CD4-positive, alpha-beta T cell (primary cell): ENCODE measurements around the gene RBBP4. TPM values are rescaled to one million over a fixed set of nuclear protein-coding genes. Genes with fewer than 3 reads are reported as not detected.
"Not testable (repeated sequence)": the region's sequence is repeated elsewhere in the genome, so short reads cannot be mapped to it uniquely, and the experiment has no call there.

Source experiments
- ATAC-seq: fragments of 200-7000 bp; cut with Tn5 transposase; one replicate; pipeline ENCODE4 v1.10.0; 2022; ENCODE audit warnings: mild to moderate bottlenecking; ENCODE audit not compliant: poor library complexity
- CTCF ChIA-PET: fragments of 350-600 bp; sonication (Branson Sonifier 250); formaldehyde crosslinking; loops from one replicate; lab custom pipeline; 2021; ENCODE audit warnings: antibody characterized with exemption, inconsistent platforms; lab: Charles Lee
- POLR2A ChIA-PET: fragments of 350-600 bp; sonication (Branson Sonifier 250); formaldehyde crosslinking; loops from one replicate; lab custom pipeline; 2021; ENCODE audit warnings: antibody characterized with exemption, inconsistent platforms; lab: Charles Lee
- DNase-seq, 14 experiments: peaks; one replicate each; pipeline ENCODE4 v3.0.0-alpha.2; 2013 to 2020; ENCODE audit warnings: mixed read lengths in 2 of 14
- H3K27ac ChIP-seq, 2 donors: one replicate each; pipeline versions ENCODE4 v1.5.1 to v1.7.0; 2013; ENCODE audit warnings: low read length in 2 of 2, low read depth in 1 of 2, mild to moderate bottlenecking in 1 of 2
- H3K27me3 ChIP-seq, 2 experiments: 1 replicate in 1 of 2; 2 replicates in 1 of 2; pipeline versions ENCODE4 v1.6.1 to v1.7.0; 2013; ENCODE audit warnings: low read length in 2 of 2, control low read depth in 1 of 2, mild to moderate bottlenecking in 1 of 2, moderate library complexity in 1 of 2; ENCODE audit not compliant: insufficient read depth in 2 of 2, control insufficient read depth in 1 of 2
- H3K36me3 ChIP-seq: one replicate; pipeline ENCODE4 v1.6.1; 2013; ENCODE audit warnings: low read length, control low read depth; ENCODE audit not compliant: insufficient read depth
- H3K4me1 ChIP-seq: one replicate; pipeline ENCODE4 v1.6.1; 2013; ENCODE audit warnings: low read length, control low read depth; ENCODE audit not compliant: insufficient read depth
- H3K4me3 ChIP-seq: one replicate; pipeline ENCODE4 v1.5.1; 2013; ENCODE audit warnings: mild to moderate bottlenecking, low read length, moderate library complexity
- H3K9me3 ChIP-seq, 2 experiments: 1 replicate in 1 of 2; 2 replicates in 1 of 2; pipeline versions ENCODE4 v1.6.1 to v1.7.0; 2013; ENCODE audit warnings: low read length in 2 of 2, mild to moderate bottlenecking in 2 of 2, control low read depth in 1 of 2, moderate library complexity in 1 of 2; ENCODE audit not compliant: control insufficient read depth in 1 of 2, insufficient read depth in 1 of 2
- H3K27ac Mint-ChIP-seq: one replicate; pipeline ENCODE4 v1.8.0; 2020; ENCODE audit warnings: mixed read lengths
- H3K27me3 Mint-ChIP-seq: one replicate; pipeline ENCODE4 v1.8.0; 2021; ENCODE audit warnings: mixed read lengths
- H3K36me3 Mint-ChIP-seq: one replicate; pipeline ENCODE4 v1.8.0; 2021; ENCODE audit warnings: low read depth, mixed read lengths
- H3K4me1 Mint-ChIP-seq: one replicate; pipeline ENCODE4 v1.8.0; 2021; ENCODE audit warnings: low read depth, mixed read lengths
- H3K4me3 Mint-ChIP-seq: one replicate; pipeline ENCODE4 v1.8.0; 2020; ENCODE audit warnings: mild to moderate bottlenecking, mixed read lengths
- H3K9me3 Mint-ChIP-seq: one replicate; pipeline ENCODE4 v1.8.0; 2020; ENCODE audit warnings: mixed read lengths
- intact Hi-C, 2 experiments: fragments of 100-400 bp; cut with DNase I in 1 of 2; cut with micrococcal nuclease in 1 of 2; formaldehyde crosslinking; loops; one replicate each; pipeline versions ENCODE4 v1.15.1 to v1.9.0; 2023 to 2025; cut with DNase I, micrococcal nuclease
- total RNA-seq, 174 experiments: library from RNA in 2 of 174; stranded (reverse) in 2 of 174; gene quantifications; one replicate each; pipeline ENCODE4 v1.2.3 and lab custom pipeline; 2021 to 2026
- TF ChIP-seq, protein P1 (sequence below): fragments of 200-600 bp; IDR thresholded peaks from one replicate; pipeline ENCODE4 v1.8.0; 2022; ENCODE audit warnings: antibody characterized with exemption, mild to moderate bottlenecking

Gene RBBP4
- total RNA-seq, 2 experiments from 2014 or later, result 108 to 117 TPM

DNA sequence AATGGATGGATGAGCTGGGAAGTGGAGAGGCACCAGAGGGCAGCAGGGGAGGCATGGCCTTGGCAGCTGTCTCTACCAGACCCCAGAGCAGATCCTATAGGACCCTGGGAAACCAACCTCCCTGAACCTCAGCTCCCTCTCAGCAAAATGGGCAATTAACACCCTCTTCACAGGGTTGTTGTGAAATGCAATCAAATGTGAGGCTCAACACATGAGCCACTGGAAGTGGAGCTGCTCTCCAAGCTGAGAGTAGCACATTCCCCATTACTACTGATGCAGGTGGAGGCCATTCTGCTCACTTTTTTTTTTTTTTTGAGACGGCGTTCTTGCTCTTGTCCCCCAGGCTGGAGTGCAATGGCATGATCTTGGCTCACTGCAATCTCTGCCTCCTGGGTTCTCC is 58.1 kb downstream of the RBBP4 start:
- Histone ChIP-seq H3K36me3 (no peaks in the 10 kb centered on the region), H3K4me3 (no peak overlapping the region), H3K27ac (no peak overlapping the region), H3K4me1 (peaks cover 8% of the 10 kb centered on the region), H3K9me3 (peaks cover 0 to 4% of the 10 kb centered on the region in 2 experiments), H3K27me3 (peaks cover 12 to 17% of the 10 kb centered on the region in 2 experiments)
- no peaks in the 10 kb centered on the region for H3K36me3 Mint-ChIP-seq
- TF ChIP-seq, protein P1, sequence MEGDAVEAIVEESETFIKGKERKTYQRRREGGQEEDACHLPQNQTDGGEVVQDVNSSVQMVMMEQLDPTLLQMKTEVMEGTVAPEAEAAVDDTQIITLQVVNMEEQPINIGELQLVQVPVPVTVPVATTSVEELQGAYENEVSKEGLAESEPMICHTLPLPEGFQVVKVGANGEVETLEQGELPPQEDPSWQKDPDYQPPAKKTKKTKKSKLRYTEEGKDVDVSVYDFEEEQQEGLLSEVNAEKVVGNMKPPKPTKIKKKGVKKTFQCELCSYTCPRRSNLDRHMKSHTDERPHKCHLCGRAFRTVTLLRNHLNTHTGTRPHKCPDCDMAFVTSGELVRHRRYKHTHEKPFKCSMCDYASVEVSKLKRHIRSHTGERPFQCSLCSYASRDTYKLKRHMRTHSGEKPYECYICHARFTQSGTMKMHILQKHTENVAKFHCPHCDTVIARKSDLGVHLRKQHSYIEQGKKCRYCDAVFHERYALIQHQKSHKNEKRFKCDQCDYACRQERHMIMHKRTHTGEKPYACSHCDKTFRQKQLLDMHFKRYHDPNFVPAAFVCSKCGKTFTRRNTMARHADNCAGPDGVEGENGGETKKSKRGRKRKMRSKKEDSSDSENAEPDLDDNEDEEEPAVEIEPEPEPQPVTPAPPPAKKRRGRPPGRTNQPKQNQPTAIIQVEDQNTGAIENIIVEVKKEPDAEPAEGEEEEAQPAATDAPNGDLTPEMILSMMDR, result no peak
- no peak overlapping the region for H3K27ac Mint-ChIP-seq
- H3K4me3 Mint-ChIP-seq, result no peak overlapping the region
- CTCF ChIA-PET, result no interaction called here
- peaks cover 26% of the 10 kb centered on the region for H3K27me3 Mint-ChIP-seq
- ATAC-seq (no peak), DNase-seq (no peak)
- no peaks in the 10 kb centered on the region for H3K9me3 Mint-ChIP-seq
- H3K4me1 Mint-ChIP-seq, result no peaks in the 10 kb centered on the region
- intact Hi-C loops, result no loop called here
- POLR2A ChIA-PET, result no interaction called here

DNA sequence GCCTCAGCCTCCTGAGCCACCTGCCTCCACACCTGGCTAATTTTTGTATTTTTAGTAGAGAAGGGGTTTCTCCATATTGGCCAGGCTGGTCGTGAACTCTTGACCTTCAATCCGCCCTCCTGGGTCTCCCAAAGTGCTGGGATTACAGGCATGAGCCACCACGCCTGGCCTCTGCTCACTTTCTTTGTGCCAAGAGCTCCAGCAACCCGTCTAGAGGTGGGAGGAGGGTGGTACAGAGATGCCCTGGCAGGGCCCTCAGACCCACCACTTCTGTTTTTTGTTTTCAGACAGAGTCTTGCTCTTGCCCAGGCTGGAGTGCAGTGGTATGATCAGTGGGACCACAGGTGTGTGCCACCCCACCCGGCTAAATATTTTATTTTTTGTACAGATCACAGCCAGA is 58.5 kb downstream of the RBBP4 start:
- intact Hi-C loops, result no loop called here
- no peak overlapping the region for H3K27ac Mint-ChIP-seq
- DNase-seq, result no peak
- H3K36me3 Mint-ChIP-seq, result no peaks in the 10 kb centered on the region
- peaks cover 8 to 13% of the 10 kb centered on the region in 2 experiments for H3K27me3 ChIP-seq
- H3K4me1 ChIP-seq, result peaks cover 8% of the 10 kb centered on the region
- no peaks in the 10 kb centered on the region for H3K4me1 Mint-ChIP-seq
- no peak overlapping the region for H3K27ac ChIP-seq
- ChIA-PET CTCF (no interaction called here), POLR2A (no interaction called here)
- ATAC-seq, result no peak
- H3K4me3 ChIP-seq, result no peak overlapping the region
- no peak overlapping the region for H3K4me3 Mint-ChIP-seq
- peaks cover 22% of the 10 kb centered on the region for H3K27me3 Mint-ChIP-seq
- TF ChIP-seq, protein P1, result no peak
- H3K9me3 Mint-ChIP-seq, result no peaks in the 10 kb centered on the region
- no peaks in the 10 kb centered on the region for H3K36me3 ChIP-seq
- H3K9me3 ChIP-seq, result peaks cover 0 to 4% of the 10 kb centered on the region in 2 experiments

DNA sequence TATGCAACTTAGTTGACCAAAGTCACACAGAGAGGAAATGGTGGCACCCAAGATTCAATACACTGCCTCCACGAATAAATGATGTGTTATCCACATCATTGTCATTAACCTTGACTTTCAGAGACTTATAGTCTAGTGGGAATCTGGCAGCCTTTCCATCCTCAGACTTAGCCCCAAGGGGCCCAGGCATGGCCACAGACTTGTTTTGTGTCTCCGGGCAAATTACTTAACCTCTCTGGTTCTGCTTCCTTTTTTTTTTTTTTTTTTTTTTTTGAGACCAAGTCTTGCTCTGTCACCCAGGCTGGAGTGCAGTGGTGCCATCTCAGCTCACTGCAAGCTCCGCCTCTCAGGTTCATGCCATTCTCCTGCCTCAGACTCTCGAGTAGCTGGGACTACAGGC is 60.2 kb downstream of the RBBP4 start:
- not testable (repeated sequence) for H3K4me3 Mint-ChIP-seq, H3K36me3 ChIP-seq, H3K9me3 ChIP-seq, ATAC-seq, H3K27ac ChIP-seq, H3K4me1 ChIP-seq, H3K4me3 ChIP-seq, H3K4me1 Mint-ChIP-seq, H3K27me3 Mint-ChIP-seq, DNase-seq, H3K27ac Mint-ChIP-seq, H3K36me3 Mint-ChIP-seq, H3K9me3 Mint-ChIP-seq, H3K27me3 ChIP-seq
- intact Hi-C loops, result loop anchor here in 1 of 2 experiments (10.0 kb wide), 1 partner anchor 374 kb away; the partner anchor contains the start of gene AZIN2
- ChIA-PET CTCF (interaction anchor here (0.9 to 3.7 kb wide), 5 partner anchors 17 to 148 kb away, joined by 3 to 93 read pairs (median 10); partner anchors contain the start of genes S100PBP and YARS1), POLR2A (interaction anchor here (0.6 to 0.9 kb wide), 2 partner anchors 45 to 72 kb away, joined by 3 read pairs; no protein-coding TSS in a partner anchor)

DNA sequence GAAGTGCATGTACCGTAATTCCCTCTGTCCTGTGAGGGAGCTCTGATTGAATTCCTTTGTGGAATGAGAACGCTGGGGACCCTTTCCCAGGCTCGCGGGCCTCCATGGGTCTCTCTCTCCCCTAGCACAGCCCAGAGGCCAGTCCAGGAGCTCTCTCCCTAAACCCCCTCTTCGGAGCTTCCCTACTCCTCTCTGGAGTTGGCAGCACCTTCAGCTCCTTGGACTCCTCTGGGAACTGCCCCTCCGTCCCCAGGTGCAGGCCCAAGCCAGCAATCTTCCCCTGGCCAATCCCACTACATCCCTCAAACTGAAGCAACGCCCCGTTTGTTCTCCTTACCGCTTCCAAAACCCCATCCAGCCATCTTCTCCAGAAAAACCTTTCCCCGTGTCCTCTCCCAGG is 62.1 kb downstream of the RBBP4 start:
- TF ChIP-seq, protein P1, result no peak
- no peak for DNase-seq
- no peak overlapping the region for H3K27ac ChIP-seq
- intact Hi-C loops, result loop anchor here in 1 of 2 experiments (10.0 kb wide), 1 partner anchor 372 kb away; the partner anchor contains the start of gene AZIN2
- Mint-ChIP-seq H3K4me3 (no peak overlapping the region), H3K36me3 (no peaks in the 10 kb centered on the region), H3K27me3 (no peaks in the 10 kb centered on the region), H3K9me3 (no peaks in the 10 kb centered on the region), H3K27ac (no peak overlapping the region), H3K4me1 (peaks cover 5% of the 10 kb centered on the region)
- H3K4me3 ChIP-seq, result no peak overlapping the region
- H3K4me1 ChIP-seq, result peaks cover 17% of the 10 kb centered on the region
- no peaks in the 10 kb centered on the region for H3K27me3 ChIP-seq
- POLR2A ChIA-PET, result interaction anchor here (1.4 kb wide), 1 partner anchor 60 kb away, joined by 13 read pairs; no protein-coding TSS in a partner anchor
- H3K9me3 ChIP-seq, result no peaks in the 10 kb centered on the region
- no peak for ATAC-seq
- no peaks in the 10 kb centered on the region for H3K36me3 ChIP-seq
- CTCF ChIA-PET, result interaction anchor here (0.8 to 3.7 kb wide), 16 partner anchors 10 to 156 kb away, joined by 3 to 93 read pairs (median 6); partner anchors contain the start of genes S100PBP and YARS1
